ENCODE data around the gene AGFG2. TPM values are rescaled to one million over a fixed set of nuclear protein-coding genes. Genes with fewer than 3 reads are reported as not detected.

AGFG2 gene
- total and polyA plus RNA-seq, 2 donors (not counting 1 experiment from before 2014, with no cell fraction given): 2.4 to 3.1 TPM

GRCh38 chr7:100598425-100598824 is 59.4 kb downstream of the AGFG2 start:
- H3K27ac ChIP-seq (ENCODE audit: insufficient read depth, low read length): no peak overlapping the region
- no peaks in the 10 kb centered on the region for H4K20me1 ChIP-seq (ENCODE audit: control insufficient read depth, extremely low read depth, insufficient read depth, low read length)
- no peaks in the 10 kb centered on the region for H3K9me3 ChIP-seq (ENCODE audit: control insufficient read depth, insufficient read depth, low read depth, low read length)
- H3K4me1 ChIP-seq (ENCODE audit: control insufficient read depth, extremely low read depth, insufficient read depth, low read length): peaks cover 2% of the 10 kb centered on the region
- H3K36me3 ChIP-seq (ENCODE audit: control insufficient read depth, insufficient read depth, low read length): no peaks in the 10 kb centered on the region
- no peak overlapping the region for H3K4me3 ChIP-seq (replicated peaks in 1 of 4; ENCODE audit: control extremely low read depth in 1 of 4, insufficient read depth in 1 of 4, low read depth in 3 of 4, low read length in 4 of 4)
- H2AFZ ChIP-seq (ENCODE audit: low read length): no peak overlapping the region
- no peak overlapping the region for H3K9ac ChIP-seq (ENCODE audit: insufficient read depth, low read length)
- DNase-seq (ENCODE audit: low read depth in 2 of 2): peak in 1 of 2 donors; percentile 52
- no peaks in the 10 kb centered on the region for H3K27me3 ChIP-seq (ENCODE audit: control insufficient read depth, insufficient read depth, low read length)
- TF ChIP-seq EZH2 (IDR thresholded peaks at IDR 0.05; ENCODE audit: low read length, missing control alignments) (no peak), CTCF (conservative IDR thresholded peaks at IDR 0.05 in 1 of 2, IDR thresholded peaks at IDR 0.05 in 1 of 2; ENCODE audit: low read depth in 1 of 2, low read length in 2 of 2) (no peak)
- H3K4me2 ChIP-seq (ENCODE audit: extremely low read depth, insufficient read depth, low read length): no peak overlapping the region
- peaks cover 11% of the 10 kb centered on the region for H3K79me2 ChIP-seq (ENCODE audit: control insufficient read depth, insufficient read depth, low read length)

- Histone ChIP-seq H3K79me2 (ENCODE audit: control insufficient read depth, insufficient read depth, low read length) (peaks cover 16% of the 10 kb centered on the region), H2AFZ (ENCODE audit: low read length) (no peak overlapping the region), H3K27ac (ENCODE audit: insufficient read depth, low read length) (no peak overlapping the region), H4K20me1 (ENCODE audit: control insufficient read depth, extremely low read depth, insufficient read depth, low read length) (no peaks in the 10 kb centered on the region), H3K9ac (ENCODE audit: insufficient read depth, low read length) (no peak overlapping the region), H3K9me3 (ENCODE audit: control insufficient read depth, insufficient read depth, low read depth, low read length) (no peaks in the 10 kb centered on the region), H3K27me3 (ENCODE audit: control insufficient read depth, insufficient read depth, low read length) (no peaks in the 10 kb centered on the region), H3K36me3 (ENCODE audit: control insufficient read depth, insufficient read depth, low read length) (peaks cover 2% of the 10 kb centered on the region), H3K4me1 (ENCODE audit: control insufficient read depth, extremely low read depth, insufficient read depth, low read length) (peaks cover 2% of the 10 kb centered on the region), H3K4me3 (replicated peaks in 1 of 4; ENCODE audit: control extremely low read depth in 1 of 4, insufficient read depth in 1 of 4, low read depth in 3 of 4, low read length in 4 of 4) (no peak overlapping the region), H3K4me2 (ENCODE audit: extremely low read depth, insufficient read depth, low read length) (no peak overlapping the region)
- no peak for DNase-seq (ENCODE audit: low read depth in 2 of 2)
- TF ChIP-seq CTCF (conservative IDR thresholded peaks at IDR 0.05 in 1 of 2, IDR thresholded peaks at IDR 0.05 in 1 of 2; ENCODE audit: low read depth in 1 of 2, low read length in 2 of 2) (no peak), EZH2 (IDR thresholded peaks at IDR 0.05; ENCODE audit: low read length, missing control alignments) (no peak)
Measured at GRCh38 chr7:100599911-100600729, 61.1 kb downstream of the AGFG2 start.

GRCh38 chr7:100600730-100601038 is 61.7 kb downstream of the AGFG2 start:
- H3K9ac ChIP-seq (ENCODE audit: insufficient read depth, low read length): no peak overlapping the region
- H3K4me2 ChIP-seq (ENCODE audit: extremely low read depth, insufficient read depth, low read length): no peak overlapping the region
- no peak overlapping the region for H3K4me3 ChIP-seq (replicated peaks in 1 of 4; ENCODE audit: control extremely low read depth in 1 of 4, insufficient read depth in 1 of 4, low read depth in 3 of 4, low read length in 4 of 4)
- no peaks in the 10 kb centered on the region for H3K9me3 ChIP-seq (ENCODE audit: control insufficient read depth, insufficient read depth, low read depth, low read length)
- H3K27ac ChIP-seq (ENCODE audit: insufficient read depth, low read length): no peak overlapping the region
- no peak for DNase-seq (ENCODE audit: low read depth in 2 of 2)
- H3K36me3 ChIP-seq (ENCODE audit: control insufficient read depth, insufficient read depth, low read length): peaks cover 6% of the 10 kb centered on the region
- no peak for TF ChIP-seq CTCF (conservative IDR thresholded peaks at IDR 0.05 in 1 of 2, IDR thresholded peaks at IDR 0.05 in 1 of 2; ENCODE audit: low read depth in 1 of 2, low read length in 2 of 2)
- TF ChIP-seq EZH2 (IDR thresholded peaks at IDR 0.05; ENCODE audit: low read length, missing control alignments): no peak
- H3K79me2 ChIP-seq (ENCODE audit: control insufficient read depth, insufficient read depth, low read length): peaks cover 20% of the 10 kb centered on the region
- H4K20me1 ChIP-seq (ENCODE audit: control insufficient read depth, extremely low read depth, insufficient read depth, low read length): no peaks in the 10 kb centered on the region
- no peak overlapping the region for H2AFZ ChIP-seq (ENCODE audit: low read length)
- no peaks in the 10 kb centered on the region for H3K27me3 ChIP-seq (ENCODE audit: control insufficient read depth, insufficient read depth, low read length)
- peaks cover 4% of the 10 kb centered on the region for H3K4me1 ChIP-seq (ENCODE audit: control insufficient read depth, extremely low read depth, insufficient read depth, low read length)
